ENCODE measurements around the gene ERBB4.

ERBB4 gene

DNA sequence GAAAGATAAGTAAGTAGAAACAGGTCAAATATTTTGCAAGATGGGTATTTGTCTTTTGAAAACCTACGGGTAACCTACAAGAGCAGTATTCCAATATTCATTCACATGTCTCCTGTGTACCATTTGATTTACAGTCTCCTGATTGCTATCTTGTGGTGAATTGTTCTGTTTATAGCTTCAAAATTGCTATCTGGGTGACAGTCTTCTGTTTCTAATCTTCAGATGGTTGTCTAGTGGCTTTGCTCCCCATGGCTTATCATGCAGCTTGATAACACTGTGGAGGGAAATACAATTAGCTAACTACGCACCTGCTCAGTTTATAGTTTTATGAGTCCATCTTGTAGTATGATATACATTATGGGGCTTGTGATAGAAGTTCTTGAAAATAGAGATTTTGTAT lies 1165.4 kb downstream of the ERBB4 start:
- in situ Hi-C loops (cut with MboI; ENCODE audit: low sequenced_read_pairs), result no loop called here

DNA sequence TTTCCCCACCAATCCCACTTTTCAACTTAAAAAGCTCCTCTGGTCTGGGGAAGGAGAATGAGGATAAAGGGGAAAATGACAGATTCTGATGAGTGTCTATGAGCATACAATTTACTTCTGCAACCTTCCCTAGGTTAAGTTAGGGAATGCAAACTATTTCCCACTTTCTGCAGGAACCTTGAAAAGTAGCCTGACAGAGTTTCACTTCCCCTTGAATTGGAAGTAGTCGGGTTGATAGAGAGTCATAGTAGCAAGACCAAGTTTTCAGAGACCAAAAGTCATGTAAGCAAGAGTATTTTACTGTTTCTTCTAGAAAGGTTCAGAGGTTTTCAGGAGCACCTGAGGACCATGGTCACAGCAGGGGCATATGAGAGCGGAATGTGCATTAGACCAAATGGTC lies 1167.1 kb downstream of the ERBB4 start:
- in situ Hi-C loops (cut with MboI; ENCODE audit: low sequenced_read_pairs), result no loop called here

DNA sequence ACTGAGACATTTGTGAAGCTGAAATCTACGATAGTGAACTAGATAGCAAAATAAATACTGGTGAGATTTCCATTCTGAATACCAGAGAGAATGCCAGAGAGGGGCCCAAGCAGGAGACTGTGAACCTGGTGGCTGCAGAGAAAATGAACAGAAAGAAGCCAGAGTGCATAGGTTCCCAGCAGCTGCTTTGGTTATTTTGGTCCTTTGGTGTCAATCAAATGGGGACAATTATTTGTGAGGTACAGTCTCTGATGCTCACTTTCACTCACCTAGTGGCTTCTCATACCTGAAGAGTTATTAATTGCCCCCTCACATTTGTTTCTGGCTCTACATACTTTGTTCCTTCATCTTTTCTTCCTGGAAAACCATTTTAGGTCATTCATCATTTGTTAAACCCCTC lies 1170.1 kb downstream of the ERBB4 start:
- in situ Hi-C loops (cut with MboI; ENCODE audit: low sequenced_read_pairs), result no loop called here

DNA sequence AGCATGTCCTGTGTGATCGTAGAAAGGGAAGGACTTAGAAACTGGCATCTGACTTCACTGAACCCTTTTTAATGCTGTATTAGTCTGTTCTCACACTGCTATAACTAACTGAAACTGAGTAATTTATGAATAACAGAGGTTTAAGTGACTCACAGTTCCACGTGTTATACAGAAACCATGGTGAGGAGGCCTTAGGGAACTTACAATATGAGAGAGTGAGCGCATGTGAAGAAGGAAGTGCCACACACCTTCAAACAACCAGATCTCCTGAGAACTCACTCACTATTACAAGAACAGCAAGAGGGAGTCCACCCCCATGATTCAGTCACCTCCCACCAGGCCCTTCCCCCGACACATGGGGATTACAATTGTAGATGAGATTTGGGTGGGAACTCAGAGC lies 1170.9 kb downstream of the ERBB4 start:
- in situ Hi-C loops (cut with MboI; ENCODE audit: low sequenced_read_pairs), result no loop called here

DNA sequence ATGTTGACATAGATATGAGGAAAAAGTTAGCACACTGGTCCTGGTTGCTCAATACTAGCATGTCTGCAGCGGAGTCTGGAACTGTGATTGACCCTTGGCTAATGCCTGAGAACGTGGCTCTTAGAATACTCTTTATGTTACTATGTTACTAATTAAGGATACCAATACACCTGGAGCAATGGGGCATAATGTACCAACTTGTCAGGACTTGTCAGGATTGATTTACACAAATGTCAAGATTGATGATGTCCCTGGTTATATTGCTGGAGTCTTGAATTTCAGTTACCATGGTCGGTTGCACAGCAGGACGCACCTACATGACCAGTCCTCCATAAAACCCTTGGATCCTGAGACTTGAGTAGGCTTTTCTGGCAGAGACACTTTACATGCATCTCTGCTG lies 1171.3 kb downstream of the ERBB4 start:
- in situ Hi-C loops (cut with MboI; ENCODE audit: low sequenced_read_pairs), result no loop called here

DNA sequence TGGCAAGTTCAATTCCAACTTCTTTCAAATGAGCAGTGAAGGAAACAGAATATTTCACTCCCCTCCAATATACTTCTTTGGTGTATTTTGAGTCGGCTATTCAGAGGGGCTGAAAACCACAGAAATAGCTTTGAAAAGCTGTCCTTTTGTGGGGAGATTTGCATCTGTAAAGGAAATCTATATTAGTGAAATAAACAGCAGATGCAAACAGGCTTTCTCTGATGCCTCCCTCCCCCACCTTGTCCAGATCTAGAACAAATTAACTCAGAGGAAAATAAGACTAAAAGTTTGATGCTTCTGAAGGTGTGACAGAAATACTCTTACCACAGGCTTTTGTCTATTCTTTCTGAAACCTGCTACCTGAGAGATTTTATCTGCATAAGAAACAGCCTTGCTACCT lies 1173.7 kb downstream of the ERBB4 start:
- in situ Hi-C loops (cut with MboI; ENCODE audit: low sequenced_read_pairs), result no loop called here

DNA sequence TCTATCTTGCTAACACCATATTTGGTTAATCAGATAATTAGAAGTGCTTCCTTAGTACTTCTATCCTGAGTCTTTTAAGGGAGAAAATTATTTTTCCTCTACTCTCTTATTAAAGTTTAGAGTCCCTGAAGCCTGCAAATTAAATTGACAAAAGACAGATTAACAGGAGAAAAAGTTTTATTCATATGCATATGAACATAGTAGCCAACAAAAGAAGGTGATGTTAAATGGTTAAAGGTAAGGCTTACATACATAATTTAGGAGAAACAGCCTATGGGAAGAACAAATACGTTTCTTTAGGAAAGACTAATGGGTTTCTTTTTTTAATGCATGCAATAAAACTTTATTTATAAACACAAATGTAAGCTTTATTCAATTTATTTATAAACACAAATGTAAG lies 1177.2 kb downstream of the ERBB4 start:
- in situ Hi-C loops (cut with MboI; ENCODE audit: low sequenced_read_pairs), result no loop called here

DNA sequence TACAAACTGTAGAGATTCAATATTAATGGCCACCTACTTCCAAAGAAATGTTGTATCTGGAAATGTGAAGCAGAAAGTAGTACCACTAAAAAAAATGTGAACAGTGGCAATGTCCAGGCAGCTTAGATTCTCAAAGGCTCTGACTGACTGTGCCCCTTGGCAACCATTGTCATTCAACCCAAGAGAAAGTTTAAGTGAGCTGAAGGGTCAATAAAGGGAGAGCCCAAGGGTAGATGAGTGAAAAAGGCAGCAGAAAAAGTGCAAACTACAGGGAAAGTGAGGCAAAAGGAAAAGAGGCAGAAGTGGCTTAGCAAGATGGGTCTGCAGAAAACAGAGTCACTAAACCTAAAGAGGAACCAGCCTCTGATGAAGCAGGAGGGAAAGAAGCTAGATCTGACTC lies 1179.3 kb downstream of the ERBB4 start:
- in situ Hi-C loops (cut with MboI; ENCODE audit: low sequenced_read_pairs), result no loop called here

DNA sequence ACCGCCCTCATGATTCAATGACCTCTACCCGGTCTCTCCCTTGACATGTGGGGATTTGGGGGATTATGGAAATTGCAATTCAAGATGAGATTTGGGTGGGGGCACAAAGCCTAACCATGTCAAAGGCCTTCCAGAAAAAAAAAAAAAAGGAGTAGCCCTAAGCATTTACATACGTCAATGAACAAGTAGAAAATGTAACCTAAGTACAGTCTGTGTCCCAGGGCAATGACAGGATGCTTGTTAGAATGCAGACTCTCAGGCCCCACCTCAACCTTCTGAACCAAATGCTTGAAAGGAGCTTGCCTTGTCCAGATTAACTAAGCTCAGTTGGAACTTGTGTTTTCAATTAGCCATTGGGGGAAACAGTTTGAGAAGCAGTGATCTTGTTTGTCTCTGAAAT lies 1180.1 kb downstream of the ERBB4 start:
- in situ Hi-C loops (cut with MboI; ENCODE audit: low sequenced_read_pairs), result no loop called here

DNA sequence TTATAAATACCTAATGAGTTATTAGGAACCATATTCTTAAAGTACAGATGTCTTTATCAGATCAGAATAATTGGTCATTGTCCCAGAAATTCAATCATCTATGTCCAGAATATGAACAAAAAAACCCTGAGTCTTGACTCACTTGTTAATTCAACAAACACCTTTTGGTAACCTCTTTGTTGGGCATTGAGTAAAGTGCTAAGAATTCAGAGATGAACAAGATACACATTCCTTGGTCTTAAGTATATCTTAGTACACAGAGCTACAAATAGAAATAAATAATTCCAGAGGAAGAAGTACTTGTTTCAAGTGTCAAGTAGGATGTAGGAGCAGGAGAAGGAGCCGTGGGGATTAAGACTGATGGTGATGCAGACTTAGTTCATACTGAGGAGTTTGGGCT lies 1184.1 kb downstream of the ERBB4 start:
- in situ Hi-C loops (cut with MboI; ENCODE audit: low sequenced_read_pairs), result no loop called here

DNA sequence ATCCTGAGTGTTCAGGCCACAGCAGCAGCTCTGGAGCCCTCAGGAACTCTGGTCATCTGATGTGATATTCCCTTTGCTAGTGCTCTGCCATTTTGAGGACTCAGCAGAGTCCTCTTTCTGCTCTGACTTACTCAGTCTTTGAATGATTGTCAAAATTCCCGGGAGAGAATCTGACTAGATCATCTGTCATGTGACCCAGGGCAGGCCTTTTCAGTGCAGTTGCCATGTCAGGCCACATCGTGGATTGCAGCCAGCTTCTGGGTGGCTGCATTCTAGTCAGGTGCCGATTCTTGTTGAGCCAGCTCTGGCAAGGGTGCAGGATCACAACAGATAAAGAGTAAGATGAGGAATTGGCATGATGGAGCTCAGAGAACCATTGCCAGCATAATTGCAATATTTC lies 1186.6 kb downstream of the ERBB4 start:
- in situ Hi-C loops (cut with MboI; ENCODE audit: low sequenced_read_pairs), result no loop called here

DNA sequence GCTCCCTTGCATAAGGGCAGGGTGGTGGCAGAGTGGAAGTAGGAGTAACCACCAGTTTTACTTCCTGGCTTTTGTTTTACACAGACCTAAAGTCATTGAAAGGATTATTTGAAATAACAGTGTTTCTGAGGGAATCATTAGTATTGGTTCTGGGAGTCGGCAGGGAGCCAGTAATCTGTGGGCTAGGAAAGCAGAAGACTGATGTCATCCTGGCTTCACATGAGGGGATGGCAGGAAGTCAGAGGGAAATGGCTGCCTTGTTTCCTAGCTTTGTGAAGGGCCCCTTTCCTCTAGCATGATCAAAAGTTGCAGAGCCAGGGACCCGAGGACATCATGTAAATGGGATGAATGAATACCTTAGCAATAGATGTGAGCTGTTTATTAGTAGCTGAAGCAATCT lies 1189.6 kb downstream of the ERBB4 start:
- in situ Hi-C loops (cut with MboI; ENCODE audit: low sequenced_read_pairs), result no loop called here

DNA sequence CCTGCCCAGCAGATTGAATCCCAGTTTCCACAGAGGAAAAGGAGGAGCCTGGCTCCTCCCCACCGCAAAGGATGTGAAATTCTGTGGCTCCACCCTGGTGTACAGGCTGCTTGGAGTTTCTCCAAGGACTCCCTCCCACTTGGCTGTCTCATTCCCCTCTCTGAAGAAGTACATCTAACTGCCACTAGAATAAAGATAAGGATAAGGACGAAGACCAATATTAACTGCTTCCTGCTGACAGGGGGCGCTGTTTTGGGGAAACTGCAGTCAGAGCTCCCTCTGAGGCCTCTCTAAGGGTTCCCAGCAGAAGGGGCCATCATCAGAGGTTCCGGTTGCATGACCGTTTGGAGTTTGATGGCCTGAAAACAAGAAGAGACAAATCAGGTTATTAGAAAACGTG lies 1191.3 kb downstream of the ERBB4 start:
- in situ Hi-C loops (cut with MboI; ENCODE audit: low sequenced_read_pairs), result no loop called here

DNA sequence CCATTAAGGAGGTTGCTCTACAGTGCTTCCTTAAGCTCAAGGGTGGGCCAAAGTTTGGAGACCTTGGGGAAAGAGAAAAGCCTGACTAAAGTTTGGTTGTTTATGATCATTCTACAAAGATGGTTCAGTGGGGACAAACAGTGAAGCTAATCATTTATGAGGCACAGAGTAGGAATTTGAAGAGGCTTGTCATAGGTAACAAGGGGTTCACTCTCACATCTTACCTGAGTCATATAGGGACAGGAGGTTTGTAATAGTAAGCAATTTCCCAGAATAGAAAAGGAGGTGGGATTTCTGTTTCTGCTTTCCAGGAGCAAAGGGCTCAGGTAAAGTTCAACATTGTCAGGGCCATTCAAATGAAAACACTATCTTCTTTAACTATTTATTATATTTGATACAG lies 1194.3 kb downstream of the ERBB4 start:
- in situ Hi-C loops (cut with MboI; ENCODE audit: low sequenced_read_pairs), result no loop called here

DNA sequence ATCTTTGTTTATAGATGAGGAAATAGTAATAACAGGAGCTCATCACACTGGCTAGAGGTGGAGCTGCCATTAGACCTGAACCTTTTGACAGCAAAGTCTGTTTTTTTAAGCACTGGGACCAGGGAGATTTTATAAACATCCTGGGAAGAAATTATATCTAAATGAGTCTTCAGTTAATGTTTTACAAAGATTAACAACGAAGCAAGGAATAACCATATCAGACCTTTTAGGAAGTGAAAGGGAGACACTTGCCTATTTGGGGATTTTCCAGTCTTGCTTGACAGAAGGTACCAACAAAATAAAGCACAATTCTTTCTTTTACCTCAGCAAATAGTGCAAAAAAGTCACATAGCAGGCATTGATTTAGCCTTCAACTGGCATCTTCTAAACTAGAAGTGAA lies 1205.2 kb downstream of the ERBB4 start:
- in situ Hi-C loops (cut with MboI; ENCODE audit: low sequenced_read_pairs), result no loop called here

DNA sequence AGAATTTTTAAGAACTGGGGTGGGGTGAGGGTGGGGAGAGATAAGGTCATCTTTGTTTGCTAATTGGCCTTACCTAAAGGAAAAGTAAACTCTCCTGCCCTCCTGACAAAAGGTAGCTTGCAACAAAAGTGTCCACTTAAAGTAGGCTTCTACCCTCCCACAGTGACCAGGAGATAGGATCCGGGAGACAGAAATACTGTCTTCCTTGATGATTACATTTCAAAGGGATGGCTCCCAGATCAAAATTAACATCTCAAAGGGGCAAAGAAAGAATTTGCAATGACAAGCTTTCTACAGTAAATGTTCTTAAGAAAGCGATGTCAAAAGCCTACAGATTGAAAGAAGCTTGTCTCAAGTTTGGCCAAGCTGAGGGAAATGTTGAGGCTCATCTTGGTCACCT lies 1206.9 kb downstream of the ERBB4 start:
- in situ Hi-C loops (cut with MboI; ENCODE audit: low sequenced_read_pairs), result no loop called here

DNA sequence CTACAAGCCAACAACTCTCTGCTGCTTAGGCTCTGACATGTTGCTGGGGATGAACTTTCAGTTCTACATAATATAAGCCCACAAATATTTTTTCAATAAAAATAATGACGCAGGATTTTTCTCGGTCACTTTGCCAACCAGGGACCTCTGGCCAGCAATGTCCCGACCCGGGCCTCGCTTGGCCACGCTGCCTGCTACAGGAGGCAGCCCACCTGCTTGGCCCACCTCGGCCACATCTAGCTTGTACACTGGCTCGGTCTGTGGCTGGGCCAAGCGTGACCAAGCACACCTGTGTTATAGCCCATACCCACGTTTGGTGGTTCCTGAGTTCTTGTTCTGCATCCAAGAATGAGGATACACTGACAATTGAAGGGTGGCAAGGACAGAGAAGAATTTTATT lies 1208.7 kb downstream of the ERBB4 start:
- in situ Hi-C loops (cut with MboI; ENCODE audit: low sequenced_read_pairs), result no loop called here

DNA sequence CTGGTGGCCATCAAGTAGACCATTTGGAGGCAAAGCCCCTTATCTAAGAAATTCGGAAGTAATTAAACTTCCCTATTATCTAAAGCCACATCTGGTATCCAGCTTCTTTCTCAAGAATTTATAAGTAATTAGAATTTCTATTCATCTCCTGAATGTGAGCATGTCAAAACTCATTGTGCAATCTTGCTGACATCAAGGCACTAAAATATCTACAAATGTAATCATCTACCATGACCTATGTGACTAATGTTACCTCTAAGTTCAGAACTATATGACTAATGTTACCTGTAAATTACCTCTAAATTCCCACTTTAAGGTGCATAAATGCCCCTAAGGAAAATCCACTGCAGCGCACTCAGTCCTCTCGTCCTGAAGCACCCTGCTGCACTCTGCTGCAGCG lies 1209.2 kb downstream of the ERBB4 start:
- in situ Hi-C loops (cut with MboI; ENCODE audit: low sequenced_read_pairs), result no loop called here

DNA sequence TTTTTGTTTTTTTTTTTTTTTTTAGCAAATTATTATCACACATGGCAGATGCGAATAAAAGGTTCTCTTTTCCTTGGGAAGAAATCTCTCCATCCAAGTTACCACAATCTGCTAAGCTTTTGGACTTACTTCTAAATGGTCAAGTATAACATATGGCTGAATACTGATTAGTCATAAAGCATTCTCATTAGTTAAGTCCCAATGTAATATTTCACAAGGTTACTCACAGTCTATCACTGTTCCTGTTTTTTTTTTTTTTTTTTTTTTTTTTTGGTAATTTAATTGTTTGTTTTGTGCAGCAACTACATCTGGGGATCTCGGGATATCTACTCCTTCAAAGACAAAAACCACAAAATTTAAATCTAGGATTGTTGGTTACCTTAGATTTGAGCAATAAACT lies 1210.5 kb downstream of the ERBB4 start:
- in situ Hi-C loops (cut with MboI; ENCODE audit: low sequenced_read_pairs), result no loop called here
